Measurements from ENCODE around the gene DNAH8.

GRCh38 chr6:38796006-38796405 lies 80.9 kb downstream of the DNAH8 start:
- TF ChIP-seq, protein P1, sequence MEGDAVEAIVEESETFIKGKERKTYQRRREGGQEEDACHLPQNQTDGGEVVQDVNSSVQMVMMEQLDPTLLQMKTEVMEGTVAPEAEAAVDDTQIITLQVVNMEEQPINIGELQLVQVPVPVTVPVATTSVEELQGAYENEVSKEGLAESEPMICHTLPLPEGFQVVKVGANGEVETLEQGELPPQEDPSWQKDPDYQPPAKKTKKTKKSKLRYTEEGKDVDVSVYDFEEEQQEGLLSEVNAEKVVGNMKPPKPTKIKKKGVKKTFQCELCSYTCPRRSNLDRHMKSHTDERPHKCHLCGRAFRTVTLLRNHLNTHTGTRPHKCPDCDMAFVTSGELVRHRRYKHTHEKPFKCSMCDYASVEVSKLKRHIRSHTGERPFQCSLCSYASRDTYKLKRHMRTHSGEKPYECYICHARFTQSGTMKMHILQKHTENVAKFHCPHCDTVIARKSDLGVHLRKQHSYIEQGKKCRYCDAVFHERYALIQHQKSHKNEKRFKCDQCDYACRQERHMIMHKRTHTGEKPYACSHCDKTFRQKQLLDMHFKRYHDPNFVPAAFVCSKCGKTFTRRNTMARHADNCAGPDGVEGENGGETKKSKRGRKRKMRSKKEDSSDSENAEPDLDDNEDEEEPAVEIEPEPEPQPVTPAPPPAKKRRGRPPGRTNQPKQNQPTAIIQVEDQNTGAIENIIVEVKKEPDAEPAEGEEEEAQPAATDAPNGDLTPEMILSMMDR (IDR thresholded peaks at IDR 0.05 in 4 of 5, conservative IDR thresholded peaks at IDR 0.05 in 1 of 5), result no peak
- no peak for TF ChIP-seq POLR2A (IDR thresholded peaks at IDR 0.05)

Data from gastrocnemius medialis (tissue), 4 donors.